ENCODE data around the gene KIAA0930. TPM values are rescaled to one million over a fixed set of nuclear protein-coding genes. Genes with fewer than 3 reads are reported as not detected.

The KIAA0930 gene
- total RNA-seq, 2 donors from 2014 or later = 38.5 to 44.8 TPM

DNA sequence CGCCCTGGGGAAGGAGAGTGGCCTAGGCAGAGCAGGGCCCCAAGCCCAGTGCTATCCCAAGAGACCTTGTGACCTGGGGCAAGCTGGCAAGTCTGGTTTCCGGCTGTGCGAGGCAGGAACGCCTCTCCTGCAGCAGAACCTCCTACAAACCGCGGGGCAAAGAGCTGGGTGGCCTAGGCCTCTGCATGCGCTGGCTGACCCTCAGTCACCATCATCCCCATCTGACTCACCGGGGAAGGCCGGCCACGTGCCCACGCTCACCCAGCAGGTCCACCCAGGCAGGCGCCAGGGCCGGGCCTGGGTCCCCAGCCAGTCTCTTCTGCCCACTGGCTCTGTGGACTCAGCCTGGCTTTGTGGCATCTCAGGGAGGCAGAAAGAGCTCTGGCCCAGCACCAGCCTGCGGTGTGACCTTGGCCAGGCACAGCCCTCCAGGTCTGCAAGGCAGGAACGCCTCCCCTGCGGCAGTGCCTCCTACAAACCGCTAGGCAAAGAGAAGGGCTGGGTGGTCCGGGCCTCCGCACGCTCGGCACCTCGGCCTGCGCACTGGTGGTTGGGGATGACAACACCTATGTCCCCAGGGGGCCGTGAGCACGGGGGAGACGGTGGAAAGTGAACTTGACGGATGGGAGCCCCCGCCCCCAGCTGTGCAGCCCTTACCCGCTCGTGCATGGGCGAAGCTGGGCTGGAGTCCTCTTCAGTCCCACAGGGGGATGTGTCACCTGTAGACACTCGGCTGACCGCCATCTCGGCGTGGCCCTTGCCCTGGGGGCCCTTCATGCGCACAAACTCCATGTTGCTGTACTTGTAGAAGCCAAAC is 38.2 kb downstream of the KIAA0930 start:
- Histone ChIP-seq H3K9me3 (no peaks in the 10 kb centered on the region), H3K27me3 (no peaks in the 10 kb centered on the region), H3K4me3 (no peak overlapping the region), H3K9ac (ENCODE audit: low read depth in 2 of 2, low read length in 2 of 2) (no peak overlapping the region), H3K4me1 (no peaks in the 10 kb centered on the region), H3K36me3 (peaks cover 9% of the 10 kb centered on the region), H3K27ac (no peak overlapping the region)
- intact Hi-C loops (cut with DNase I) = no loop called here
- DNase-seq = no peak
- TF ChIP-seq, protein P1, sequence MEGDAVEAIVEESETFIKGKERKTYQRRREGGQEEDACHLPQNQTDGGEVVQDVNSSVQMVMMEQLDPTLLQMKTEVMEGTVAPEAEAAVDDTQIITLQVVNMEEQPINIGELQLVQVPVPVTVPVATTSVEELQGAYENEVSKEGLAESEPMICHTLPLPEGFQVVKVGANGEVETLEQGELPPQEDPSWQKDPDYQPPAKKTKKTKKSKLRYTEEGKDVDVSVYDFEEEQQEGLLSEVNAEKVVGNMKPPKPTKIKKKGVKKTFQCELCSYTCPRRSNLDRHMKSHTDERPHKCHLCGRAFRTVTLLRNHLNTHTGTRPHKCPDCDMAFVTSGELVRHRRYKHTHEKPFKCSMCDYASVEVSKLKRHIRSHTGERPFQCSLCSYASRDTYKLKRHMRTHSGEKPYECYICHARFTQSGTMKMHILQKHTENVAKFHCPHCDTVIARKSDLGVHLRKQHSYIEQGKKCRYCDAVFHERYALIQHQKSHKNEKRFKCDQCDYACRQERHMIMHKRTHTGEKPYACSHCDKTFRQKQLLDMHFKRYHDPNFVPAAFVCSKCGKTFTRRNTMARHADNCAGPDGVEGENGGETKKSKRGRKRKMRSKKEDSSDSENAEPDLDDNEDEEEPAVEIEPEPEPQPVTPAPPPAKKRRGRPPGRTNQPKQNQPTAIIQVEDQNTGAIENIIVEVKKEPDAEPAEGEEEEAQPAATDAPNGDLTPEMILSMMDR (IDR thresholded peaks at IDR 0.05) = no peak

DNA sequence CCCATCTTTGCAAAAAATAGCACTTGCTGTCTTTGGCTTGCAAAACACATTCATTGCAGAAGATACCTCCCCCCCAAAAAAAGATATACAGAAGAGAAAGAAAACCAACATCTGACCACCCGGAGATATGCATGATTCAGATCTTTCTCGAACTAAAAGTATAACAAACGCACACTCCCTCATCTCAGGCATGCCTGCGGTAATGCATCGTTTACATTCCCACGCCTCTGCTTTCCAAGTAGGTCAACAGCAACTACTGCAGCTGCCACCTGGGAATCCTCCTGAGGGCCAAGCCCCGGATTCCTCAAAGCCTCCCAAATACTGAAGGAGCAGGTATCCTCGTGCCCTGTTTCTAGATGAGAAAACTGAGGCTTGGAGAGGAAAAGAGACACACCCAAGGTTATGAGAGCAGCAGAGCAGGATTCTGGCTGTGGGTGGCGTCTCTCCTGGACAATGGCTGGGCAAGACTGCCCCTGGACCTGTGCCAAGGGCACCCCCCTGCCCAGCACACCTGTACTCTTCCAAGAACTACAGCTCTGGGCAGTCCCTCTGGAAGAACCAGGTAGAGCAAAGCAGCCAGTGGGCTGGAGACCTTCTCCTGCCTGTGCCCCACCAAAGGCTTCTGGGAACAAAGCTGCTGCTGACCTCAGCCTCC is 38.9 kb downstream of the KIAA0930 start:
- TF ChIP-seq, protein P1 (IDR thresholded peaks at IDR 0.05) = no peak
- H3K4me3 ChIP-seq = no peak overlapping the region
- no peak overlapping the region for H3K9ac ChIP-seq (ENCODE audit: low read depth in 2 of 2, low read length in 2 of 2)
- H3K9me3 ChIP-seq = no peaks in the 10 kb centered on the region
- intact Hi-C loops (cut with DNase I) = no loop called here
- H3K36me3 ChIP-seq = peaks cover 9% of the 10 kb centered on the region
- no peaks in the 10 kb centered on the region for H3K4me1 ChIP-seq
- no peak overlapping the region for H3K27ac ChIP-seq
- no peak for DNase-seq
- no peaks in the 10 kb centered on the region for H3K27me3 ChIP-seq

DNA sequence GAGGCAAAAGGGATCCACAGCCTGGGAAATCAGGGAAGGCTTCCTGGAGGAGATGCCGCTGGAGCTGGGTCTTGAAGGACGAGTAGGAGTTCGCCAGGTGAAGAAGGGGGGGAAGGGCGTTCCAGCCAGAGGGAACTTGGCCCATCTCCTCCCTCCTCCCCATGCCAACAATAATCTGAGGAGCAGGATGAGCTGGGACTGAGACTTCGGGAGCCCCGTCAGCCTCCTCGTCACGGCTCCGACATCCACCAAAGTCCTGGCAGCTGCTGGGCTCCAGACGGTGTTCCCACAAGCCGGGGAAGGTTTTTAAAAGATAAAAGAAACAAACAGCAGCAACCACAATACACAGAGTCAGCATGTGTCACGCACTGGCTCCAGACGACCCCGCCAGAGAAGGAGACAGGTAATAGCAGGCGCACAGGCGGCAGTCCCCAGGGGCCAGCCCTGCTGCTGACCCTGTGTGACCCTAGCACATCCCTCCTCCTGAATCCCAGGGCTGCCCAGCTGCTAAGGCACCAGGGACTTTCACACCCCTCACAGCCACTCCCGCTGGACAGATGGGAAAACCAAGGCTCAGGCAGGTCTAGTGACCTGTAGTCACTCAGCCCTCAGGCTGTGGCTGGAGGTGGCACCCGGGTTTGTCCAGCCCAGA is 39.7 kb downstream of the KIAA0930 start:
- Histone ChIP-seq H3K36me3 (peaks cover 9% of the 10 kb centered on the region), H3K9me3 (no peaks in the 10 kb centered on the region), H3K4me1 (no peaks in the 10 kb centered on the region), H3K27ac (no peak overlapping the region), H3K27me3 (no peaks in the 10 kb centered on the region), H3K9ac (ENCODE audit: low read depth in 2 of 2, low read length in 2 of 2) (no peak overlapping the region), H3K4me3 (no peak overlapping the region)
- TF ChIP-seq, protein P1 (IDR thresholded peaks at IDR 0.05) = no peak
- intact Hi-C loops (cut with DNase I) = no loop called here
- DNase-seq = no peak

DNA sequence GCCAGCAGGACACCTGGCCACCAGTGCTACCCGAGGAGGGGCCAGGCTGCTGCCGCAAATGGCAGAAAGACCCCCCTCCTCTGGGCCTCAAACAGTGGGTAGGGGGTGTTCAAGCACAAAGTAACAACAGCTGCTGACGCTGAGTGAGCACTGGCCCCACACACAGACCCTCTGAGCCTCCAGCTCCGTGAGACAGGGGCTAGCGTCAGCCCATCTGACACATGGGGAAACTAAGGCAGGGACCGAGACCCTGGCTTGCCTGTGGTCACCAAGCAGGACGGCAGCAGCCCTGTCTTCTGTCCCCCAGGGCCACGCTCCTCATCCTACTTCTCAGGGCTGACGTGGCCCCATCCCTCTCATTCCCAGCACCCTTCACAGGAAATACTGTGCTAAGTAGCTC is 40.5 kb downstream of the KIAA0930 start:
- peaks cover 9% of the 10 kb centered on the region for H3K36me3 ChIP-seq
- DNase-seq = no peak
- no peak overlapping the region for H3K9ac ChIP-seq (ENCODE audit: low read depth in 2 of 2, low read length in 2 of 2)
- intact Hi-C loops (cut with DNase I) = no loop called here
- no peak overlapping the region for H3K4me3 ChIP-seq
- no peaks in the 10 kb centered on the region for H3K27me3 ChIP-seq
- H3K9me3 ChIP-seq = no peaks in the 10 kb centered on the region
- no peaks in the 10 kb centered on the region for H3K4me1 ChIP-seq
- TF ChIP-seq, protein P1 (IDR thresholded peaks at IDR 0.05) = no peak
- no peak overlapping the region for H3K27ac ChIP-seq

DNA sequence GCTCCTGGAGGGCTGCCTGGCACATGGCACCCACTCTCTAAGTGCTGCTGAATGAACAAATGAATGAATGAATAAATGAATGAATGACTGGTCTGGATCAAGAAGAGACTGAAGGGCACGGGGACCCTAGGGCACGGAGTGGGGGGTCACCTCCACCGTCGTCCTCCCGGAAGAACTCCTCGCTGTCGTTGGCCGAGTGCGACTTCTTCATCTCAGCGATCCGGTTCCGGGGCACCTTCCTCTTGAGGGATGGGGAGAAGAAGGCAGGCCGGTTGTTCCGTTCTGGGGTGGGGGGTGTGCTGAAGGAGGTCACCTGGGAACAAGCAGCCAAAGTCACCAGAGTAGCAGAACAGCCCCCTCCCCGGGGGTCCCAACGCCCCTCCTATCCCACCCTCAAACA is 41.0 kb downstream of the KIAA0930 start:
- DNase-seq = no peak
- TF ChIP-seq, protein P1 (IDR thresholded peaks at IDR 0.05) = no peak
- Histone ChIP-seq H3K4me1 (no peaks in the 10 kb centered on the region), H3K9ac (ENCODE audit: low read depth in 2 of 2, low read length in 2 of 2) (no peak overlapping the region), H3K27me3 (no peaks in the 10 kb centered on the region), H3K4me3 (no peak overlapping the region), H3K9me3 (no peaks in the 10 kb centered on the region), H3K36me3 (peaks cover 9% of the 10 kb centered on the region), H3K27ac (no peak overlapping the region)
- intact Hi-C loops (cut with DNase I) = no loop called here

All from colonic mucosa (tissue), 4 donors.